ENCODE results near the gene TBRG4.

The TBRG4 gene

DNA sequence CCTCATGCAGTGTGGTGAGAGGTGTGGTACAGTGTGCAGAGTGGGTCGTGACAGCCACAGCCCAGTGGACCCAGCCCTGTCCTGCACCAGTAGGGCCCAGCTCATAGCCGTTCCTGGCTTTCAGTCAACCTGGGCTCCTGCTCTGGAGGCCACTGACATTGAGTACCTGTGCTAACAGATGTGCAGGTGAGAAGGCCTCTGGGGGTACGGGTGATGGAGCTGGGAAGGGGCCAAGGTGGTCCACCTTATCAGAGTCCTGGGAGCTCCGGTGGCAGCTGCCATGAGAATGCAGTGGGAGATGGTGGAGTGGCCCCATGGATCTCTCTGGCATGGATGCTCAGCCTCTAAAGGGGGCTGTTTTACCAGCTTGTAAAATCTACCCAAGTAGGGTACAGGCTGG lies 6.1 kb upstream of the TBRG4 start:
- Histone ChIP-seq H3K36me3 (ENCODE audit: control insufficient read depth in 2 of 2, insufficient read depth in 1 of 2, low read length in 2 of 2) (no peaks in the 10 kb centered on the region), H3K9me3 (ENCODE audit: control insufficient read depth, insufficient read depth, low read depth, low read length) (no peaks in the 10 kb centered on the region), H3K27ac (ENCODE audit: extremely low read depth, low read depth, low read length) (no peak overlapping the region), H3K4me3 (ENCODE audit: low read depth, low read length) (no peak overlapping the region), H3K4me1 (ENCODE audit: control insufficient read depth, insufficient read depth, low read length) (no peaks in the 10 kb centered on the region)
- no peak for TF ChIP-seq ZNF37A (tag by site-specific recombination; IDR thresholded peaks at IDR 0.05)
- CTCF ChIA-PET: interaction anchor here (0.6 kb wide), 1 partner anchor 28 kb away, joined by 4 read pairs; no protein-coding TSS in a partner anchor
- POLR2A ChIA-PET: no interaction called here

DNA sequence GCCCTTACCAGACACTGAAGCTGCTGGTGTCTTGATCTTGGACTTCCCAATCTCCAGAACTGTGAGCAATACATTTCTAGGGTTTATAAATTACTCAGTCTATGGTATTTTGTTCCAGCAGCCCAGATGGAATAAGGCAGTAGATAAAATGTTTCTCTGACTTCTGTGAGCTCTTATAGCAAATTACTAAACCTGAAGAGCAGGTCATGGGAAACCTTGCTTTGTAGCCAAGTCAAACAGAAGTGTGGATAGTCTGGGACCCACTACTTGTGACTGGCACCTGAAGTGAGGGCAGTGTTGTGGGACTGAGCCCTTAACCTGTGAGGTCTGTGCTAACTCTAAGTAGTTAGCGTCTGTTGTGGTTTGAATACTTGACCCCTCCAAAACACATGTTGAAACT lies 4.6 kb upstream of the TBRG4 start:
- CTCF ChIA-PET: interaction anchor here (0.9 to 1.8 kb wide), 2 partner anchors 20 to 144 kb away, joined by 3 to 8 read pairs; no protein-coding TSS in a partner anchor
- POLR2A ChIA-PET: no interaction called here

DNA sequence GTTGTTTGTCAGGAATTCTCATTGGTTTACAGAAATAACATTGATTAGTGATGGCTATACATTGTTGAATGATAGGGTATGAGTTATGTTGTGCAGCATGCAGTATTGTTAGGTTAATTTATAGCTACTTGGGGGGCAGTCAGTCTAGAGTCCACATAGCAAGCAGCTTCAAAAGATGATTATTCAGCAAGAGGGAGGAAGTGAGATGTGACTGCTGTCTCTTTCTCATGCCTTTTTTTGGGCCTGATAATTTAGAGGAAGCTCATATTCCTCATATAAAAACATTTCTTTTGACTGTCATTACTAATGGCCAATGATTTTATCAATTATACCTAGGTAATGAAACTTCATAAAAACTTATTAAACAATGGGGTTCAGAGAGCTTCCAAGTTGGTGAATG lies 3.4 kb upstream of the TBRG4 start:
- H3K4me1 ChIP-seq (ENCODE audit: control insufficient read depth, insufficient read depth, low read length): no peaks in the 10 kb centered on the region
- CTCF ChIA-PET: interaction anchor here (0.6 to 1.2 kb wide), 3 partner anchors 21 to 141 kb away, joined by 3 to 4 read pairs (median 3); no protein-coding TSS in a partner anchor
- TF ChIP-seq ZBTB48 (tag by site-specific recombination; IDR thresholded peaks at IDR 0.05) (no peak), ZNF580 (tag by site-specific recombination; IDR thresholded peaks at IDR 0.05) (no peak), ZNF138 (tag by site-specific recombination; IDR thresholded peaks at IDR 0.05; ENCODE audit: borderline replicate concordance) (no peak), ZNF473 (tag by site-specific recombination; IDR thresholded peaks at IDR 0.05) (no peak), ZNF416 (tag by site-specific recombination; IDR thresholded peaks at IDR 0.05) (no peak), ZNF433 (tag by site-specific recombination; IDR thresholded peaks at IDR 0.05; ENCODE audit: low read depth) (no peak)
- TF ChIP-seq, protein P1, sequence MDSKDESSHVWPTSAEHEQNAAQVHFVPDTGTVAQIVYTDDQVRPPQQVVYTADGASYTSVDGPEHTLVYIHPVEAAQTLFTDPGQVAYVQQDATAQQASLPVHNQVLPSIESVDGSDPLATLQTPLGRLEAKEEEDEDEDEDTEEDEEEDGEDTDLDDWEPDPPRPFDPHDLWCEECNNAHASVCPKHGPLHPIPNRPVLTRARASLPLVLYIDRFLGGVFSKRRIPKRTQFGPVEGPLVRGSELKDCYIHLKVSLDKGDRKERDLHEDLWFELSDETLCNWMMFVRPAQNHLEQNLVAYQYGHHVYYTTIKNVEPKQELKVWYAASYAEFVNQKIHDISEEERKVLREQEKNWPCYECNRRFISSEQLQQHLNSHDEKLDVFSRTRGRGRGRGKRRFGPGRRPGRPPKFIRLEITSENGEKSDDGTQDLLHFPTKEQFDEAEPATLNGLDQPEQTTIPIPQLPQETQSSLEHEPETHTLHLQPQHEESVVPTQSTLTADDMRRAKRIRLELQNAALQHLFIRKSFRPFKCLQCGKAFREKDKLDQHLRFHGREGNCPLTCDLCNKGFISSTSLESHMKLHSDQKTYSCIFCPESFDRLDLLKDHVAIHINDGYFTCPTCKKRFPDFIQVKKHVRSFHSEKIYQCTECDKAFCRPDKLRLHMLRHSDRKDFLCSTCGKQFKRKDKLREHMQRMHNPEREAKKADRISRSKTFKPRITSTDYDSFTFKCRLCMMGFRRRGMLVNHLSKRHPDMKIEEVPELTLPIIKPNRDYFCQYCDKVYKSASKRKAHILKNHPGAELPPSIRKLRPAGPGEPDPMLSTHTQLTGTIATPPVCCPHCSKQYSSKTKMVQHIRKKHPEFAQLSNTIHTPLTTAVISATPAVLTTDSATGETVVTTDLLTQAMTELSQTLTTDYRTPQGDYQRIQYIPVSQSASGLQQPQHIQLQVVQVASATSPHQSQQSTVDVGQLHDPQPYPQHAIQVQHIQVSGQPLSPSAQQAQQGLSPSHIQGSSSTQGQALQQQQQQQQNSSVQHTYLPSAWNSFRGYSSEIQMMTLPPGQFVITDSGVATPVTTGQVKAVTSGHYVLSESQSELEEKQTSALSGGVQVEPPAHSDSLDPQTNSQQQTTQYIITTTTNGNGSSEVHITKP (tag by site-specific recombination; IDR thresholded peaks at IDR 0.05): no peak

More for the DNA sequence above, 4.6 kb upstream of the TBRG4 start:
- Histone ChIP-seq H3K4me1 (ENCODE audit: control insufficient read depth, insufficient read depth, low read length) (no peaks in the 10 kb centered on the region), H3K36me3 (ENCODE audit: control insufficient read depth in 2 of 2, insufficient read depth in 1 of 2, low read length in 2 of 2) (no peaks in the 10 kb centered on the region), H3K4me3 (ENCODE audit: low read depth, low read length) (no peak overlapping the region), H3K27ac (ENCODE audit: extremely low read depth, low read depth, low read length) (no peak overlapping the region), H3K9me3 (ENCODE audit: control insufficient read depth, insufficient read depth, low read depth, low read length) (no peaks in the 10 kb centered on the region)
- TF ChIP-seq ZBTB7A (tag by site-specific recombination; IDR thresholded peaks at IDR 0.05; ENCODE audit: low read depth) (no peak), ZNF623 (tag by site-specific recombination; IDR thresholded peaks at IDR 0.05) (no peak), ZSCAN23 (tag by site-specific recombination; IDR thresholded peaks at IDR 0.05) (no peak), ZNF76 (tag by site-specific recombination; IDR thresholded peaks at IDR 0.05; ENCODE audit: borderline replicate concordance, low read depth) (no peak), ZNF555 (tag by site-specific recombination; conservative IDR thresholded peaks at IDR 0.05) (no peak), ZNF214 (tag by site-specific recombination; IDR thresholded peaks at IDR 0.05; ENCODE audit: borderline replicate concordance) (no peak), MZF1 (tag by site-specific recombination; IDR thresholded peaks at IDR 0.05; ENCODE audit: borderline replicate concordance) (no peak), ZNF677 (tag by site-specific recombination; IDR thresholded peaks at IDR 0.05) (no peak), ZNF148 (tag by site-specific recombination; IDR thresholded peaks at IDR 0.05; ENCODE audit: borderline replicate concordance) (no peak), ZNF473 (tag by site-specific recombination; IDR thresholded peaks at IDR 0.05) (no peak), ZNF654 (tag by site-specific recombination; IDR thresholded peaks at IDR 0.05; ENCODE audit: low read depth) (no peak), ZFP37 (tag by site-specific recombination; IDR thresholded peaks at IDR 0.05) (no peak), ZNF692 (tag by site-specific recombination; IDR thresholded peaks at IDR 0.05) (no peak), ZBTB48 (tag by site-specific recombination; IDR thresholded peaks at IDR 0.05) (no peak), ZNF366 (tag by site-specific recombination; conservative IDR thresholded peaks at IDR 0.05) (no peak)
- TF ChIP-seq, protein P2, sequence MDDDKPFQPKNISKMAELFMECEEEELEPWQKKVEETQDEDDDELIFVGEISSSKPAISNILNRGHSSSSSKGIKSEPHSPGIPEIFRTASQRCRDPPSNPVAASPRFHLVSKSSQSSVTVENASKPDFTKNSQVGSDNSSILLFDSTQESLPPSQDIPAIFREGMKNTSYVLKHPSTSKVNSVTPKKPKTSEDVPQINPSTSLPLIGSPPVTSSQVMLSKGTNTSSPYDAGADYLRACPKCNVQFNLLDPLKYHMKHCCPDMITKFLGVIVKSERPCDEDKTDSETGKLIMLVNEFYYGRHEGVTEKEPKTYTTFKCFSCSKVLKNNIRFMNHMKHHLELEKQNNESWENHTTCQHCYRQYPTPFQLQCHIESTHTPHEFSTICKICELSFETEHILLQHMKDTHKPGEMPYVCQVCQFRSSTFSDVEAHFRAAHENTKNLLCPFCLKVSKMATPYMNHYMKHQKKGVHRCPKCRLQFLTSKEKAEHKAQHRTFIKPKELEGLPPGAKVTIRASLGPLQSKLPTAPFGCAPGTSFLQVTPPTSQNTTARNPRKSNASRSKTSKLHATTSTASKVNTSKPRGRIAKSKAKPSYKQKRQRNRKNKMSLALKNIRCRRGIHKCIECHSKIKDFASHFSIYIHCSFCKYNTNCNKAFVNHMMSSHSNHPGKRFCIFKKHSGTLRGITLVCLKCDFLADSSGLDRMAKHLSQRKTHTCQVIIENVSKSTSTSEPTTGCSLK (tag by site-specific recombination; IDR thresholded peaks at IDR 0.05): no peak

More for the DNA sequence above, 3.4 kb upstream of the TBRG4 start:
- Histone ChIP-seq H3K36me3 (ENCODE audit: control insufficient read depth in 2 of 2, insufficient read depth in 1 of 2, low read length in 2 of 2) (no peaks in the 10 kb centered on the region), H3K4me3 (ENCODE audit: low read depth, low read length) (no peak overlapping the region), H3K27ac (ENCODE audit: extremely low read depth, low read depth, low read length) (no peak overlapping the region), H3K9me3 (ENCODE audit: control insufficient read depth, insufficient read depth, low read depth, low read length) (no peaks in the 10 kb centered on the region)
- POLR2A ChIA-PET: no interaction called here

Data from HEK293 (cell line).